NCI-H82 (cell line): ENCODE results near the gene GSTO2.
"Not testable (repeated sequence)": the region's sequence is repeated elsewhere in the genome, so short reads cannot be mapped to it uniquely, and the experiment has no call there.

Experiments
- DNase-seq: peaks from one replicate; lab custom pipeline; 2025; lab: John Stamatoyannopoulos, UW

The GSTO2 gene

GRCh38 chr10:104268713-104269645, at the start of gene GSTO2:
GSTO2 (plus strand) TSS chr10:104269184; CDS start chr10:104274916, 5,732 bp downstream.
- DNase-seq = peak; percentile 98

GRCh38 chr10:104220522-104220921, 48.5 kb upstream of the GSTO2 start:
- DNase-seq = no peak

- DNase-seq = no peak
Observed at GRCh38 chr10:104223304-104223703, 45.7 kb upstream of the GSTO2 start.

- no peak for DNase-seq
Observed at GRCh38 chr10:104230490-104230889, 38.5 kb upstream of the GSTO2 start.

- DNase-seq = peak; percentile 97
Observed at GRCh38 chr10:104231784-104232612, 37.0 kb upstream of the GSTO2 start, which contains the start of gene CFAP43. CFAP43 (minus strand) TSS chr10:104232364; CDS start chr10:104232246, 118 bp downstream.

- no peak for DNase-seq
Observed at GRCh38 chr10:104232613-104233102, 36.3 kb upstream of the GSTO2 start.

- DNase-seq = no peak
Observed at GRCh38 chr10:104233817-104234216, 35.2 kb upstream of the GSTO2 start.

- DNase-seq = no peak
Observed at GRCh38 chr10:104234934-104235333, 34.0 kb upstream of the GSTO2 start.

GRCh38 chr10:104235801-104236200, 33.2 kb upstream of the GSTO2 start:
- no peak for DNase-seq

- DNase-seq = no peak
Observed at GRCh38 chr10:104240078-104240477, 28.9 kb upstream of the GSTO2 start.

GRCh38 chr10:104242545-104242944, 26.4 kb upstream of the GSTO2 start:
- DNase-seq = no peak

GRCh38 chr10:104243009-104243408, 26.0 kb upstream of the GSTO2 start:
- not testable (repeated sequence) for DNase-seq

- no peak for DNase-seq
Observed at GRCh38 chr10:104243512-104243911, 25.5 kb upstream of the GSTO2 start.

- no peak for DNase-seq
Observed at GRCh38 chr10:104245066-104245632, 23.8 kb upstream of the GSTO2 start.

GRCh38 chr10:104246976-104247375, 22.0 kb upstream of the GSTO2 start:
- no peak for DNase-seq

- no peak for DNase-seq
Observed at GRCh38 chr10:104247513-104248146, 21.4 kb upstream of the GSTO2 start.

- not testable (repeated sequence) for DNase-seq
Observed at GRCh38 chr10:104248931-104249330, 20.1 kb upstream of the GSTO2 start.

- DNase-seq = no peak
Observed at GRCh38 chr10:104250371-104250770, 18.6 kb upstream of the GSTO2 start.

- no peak for DNase-seq
Observed at GRCh38 chr10:104251443-104251842, 17.5 kb upstream of the GSTO2 start.

- no peak for DNase-seq
Observed at GRCh38 chr10:104252368-104252767, 16.6 kb upstream of the GSTO2 start.

- DNase-seq = no peak
Observed at GRCh38 chr10:104253106-104253505, 15.9 kb upstream of the GSTO2 start.
